PC-3 (cell line): ENCODE results near the gene SLC41A3.
"Not testable (repeated sequence)": the region's sequence is repeated elsewhere in the genome, so short reads cannot be mapped to it uniquely, and the experiment has no call there.

Experiments
- CTCF ChIP-seq: fragments of 300-600 bp; sonication (generic); conservative IDR thresholded peaks from 2 replicates; pipeline ENCODE4 v1.5.1; 2017; ENCODE audit warnings: antibody characterized with exemption, low read depth, mild to moderate bottlenecking, low read length
- EZH2 ChIP-seq: fragments of 300-600 bp; sonication (generic); IDR thresholded peaks from one replicate; pipeline ENCODE4 v1.6.1; 2017; ENCODE audit warnings: antibody characterized with exemption, mild to moderate bottlenecking, low read length; ENCODE audit not compliant: unreplicated experiment
- EZH2phosphoT487 ChIP-seq: fragments of 300-600 bp; sonication (generic); IDR thresholded peaks from 2 replicates; pipeline ENCODE4 v1.6.1; 2018; ENCODE audit warnings: mild to moderate bottlenecking, antibody characterized with exemption, low read length, borderline replicate concordance

- TF ChIP-seq CTCF, EZH2, EZH2phosphoT487: not testable (repeated sequence)
These were observed 8.2 kb upstream of the SLC41A3 start for GRCh38 chr3:126092128-126092527.
